DMS 273 treated with DMSO at 0.1 percent for 48 hours (cell line): Measurements from ENCODE around the gene BMP6.
A peak's percentile ranks its signal among the peaks of the same experiment; 100 is the strongest.

ENCODE experiments used
- DNase-seq: peaks from one replicate; lab custom pipeline; 2025; lab: John Stamatoyannopoulos, UW

BMP6 gene

GRCh38 chr6:7906741-7907140 is 180.8 kb downstream of the BMP6 start:
- no peak for DNase-seq

GRCh38 chr6:7907159-7907558 is 181.3 kb downstream of the BMP6 start:
- DNase-seq = no peak

GRCh38 chr6:7909323-7910276 is 183.7 kb downstream of the BMP6 start:
- DNase-seq = peak; percentile 16

GRCh38 chr6:7910298-7910653 is 184.4 kb downstream of the BMP6 start:
- DNase-seq = no peak

- peak; percentile 27 for DNase-seq
Measured at GRCh38 chr6:7910654-7911344, 184.9 kb downstream of the BMP6 start, which contains the start of gene TXNDC5. Gene TXNDC5, minus strand, starts transcription at chr6:7910788. Its CDS starts 12 bp downstream, at chr6:7910776.

GRCh38 chr6:7911345-7911725 is 185.4 kb downstream of the BMP6 start:
- DNase-seq = no peak

- DNase-seq = no peak
Measured at GRCh38 chr6:7912024-7912423, 186.1 kb downstream of the BMP6 start.

- DNase-seq = no peak
Measured at GRCh38 chr6:7912736-7913517, 187.0 kb downstream of the BMP6 start.

GRCh38 chr6:7914311-7914710 is 188.4 kb downstream of the BMP6 start:
- DNase-seq = no peak

- DNase-seq = no peak
Measured at GRCh38 chr6:7914991-7915789, 189.3 kb downstream of the BMP6 start.

- no peak for DNase-seq
Measured at GRCh38 chr6:7916959-7917358, 191.1 kb downstream of the BMP6 start.

GRCh38 chr6:7917729-7918128 is 191.8 kb downstream of the BMP6 start:
- no peak for DNase-seq

GRCh38 chr6:7918403-7918802 is 192.5 kb downstream of the BMP6 start:
- DNase-seq = no peak

GRCh38 chr6:7919871-7920270 is 194.0 kb downstream of the BMP6 start:
- DNase-seq = no peak

GRCh38 chr6:7920425-7920824 is 194.5 kb downstream of the BMP6 start:
- no peak for DNase-seq

GRCh38 chr6:7921046-7921445 is 195.1 kb downstream of the BMP6 start:
- no peak for DNase-seq

GRCh38 chr6:7921632-7922092 is 195.8 kb downstream of the BMP6 start:
- DNase-seq = no peak

- no peak for DNase-seq
Measured at GRCh38 chr6:7922596-7922995, 196.7 kb downstream of the BMP6 start.

- no peak for DNase-seq
Measured at GRCh38 chr6:7924867-7925266, 199.0 kb downstream of the BMP6 start.
